ENCODE measurements around the gene TDRD7. TPM values are rescaled to one million over a fixed set of nuclear protein-coding genes. Genes with fewer than 3 reads are reported as not detected.

TDRD7 gene
- total RNA-seq, 4 donors from 2014 or later = 3.6 to 19.4 (median 14.8) TPM

- no peak overlapping the region for H3K27ac ChIP-seq
- no peak for TF ChIP-seq POLR2A (IDR thresholded peaks at IDR 0.05)
- TF ChIP-seq CTCF (IDR thresholded peaks at IDR 0.05) = no peak
- intact Hi-C loops (cut with DNase I; ENCODE audit: low total_unique reads) = no loop called here
Observed at GRCh38 chr9:97425336-97425972, 13.6 kb downstream of the TDRD7 start.

GRCh38 chr9:97425973-97426336 is 14.1 kb downstream of the TDRD7 start:
- Histone ChIP-seq H3K9me3 (no peaks in the 10 kb centered on the region), H3K4me3 (no peak overlapping the region), H3K27me3 (no peaks in the 10 kb centered on the region), H3K36me3 (no peaks in the 10 kb centered on the region), H3K27ac (no peak overlapping the region), H3K4me1 (no peaks in the 10 kb centered on the region)
- no peak for DNase-seq
- intact Hi-C loops (cut with DNase I; ENCODE audit: low total_unique reads) = no loop called here
- TF ChIP-seq POLR2A (IDR thresholded peaks at IDR 0.05) (no peak), CTCF (IDR thresholded peaks at IDR 0.05) (no peak)

More at GRCh38 chr9:97425336-97425972, 13.6 kb downstream of the TDRD7 start:
- no peaks in the 10 kb centered on the region for H3K9me3 ChIP-seq
- H3K36me3 ChIP-seq = no peaks in the 10 kb centered on the region
- DNase-seq = no peak
- H3K4me1 ChIP-seq = no peaks in the 10 kb centered on the region
- no peaks in the 10 kb centered on the region for H3K27me3 ChIP-seq
- no peak overlapping the region for H3K4me3 ChIP-seq

- no peaks in the 10 kb centered on the region for H3K27me3 ChIP-seq
- intact Hi-C loops (cut with DNase I; ENCODE audit: low total_unique reads) = no loop called here
- H3K36me3 ChIP-seq = no peaks in the 10 kb centered on the region
- TF ChIP-seq CTCF (IDR thresholded peaks at IDR 0.05) = no peak
- no peak for TF ChIP-seq POLR2A (IDR thresholded peaks at IDR 0.05)
- DNase-seq = no peak
- H3K4me1 ChIP-seq = no peaks in the 10 kb centered on the region
- H3K4me3 ChIP-seq = no peak overlapping the region
- no peaks in the 10 kb centered on the region for H3K9me3 ChIP-seq
- H3K27ac ChIP-seq = no peak overlapping the region
Observed at GRCh38 chr9:97427885-97428284, 16.0 kb downstream of the TDRD7 start.

- H3K4me3 ChIP-seq = no peak overlapping the region
- no peaks in the 10 kb centered on the region for H3K27me3 ChIP-seq
- H3K36me3 ChIP-seq = no peaks in the 10 kb centered on the region
- intact Hi-C loops (cut with DNase I; ENCODE audit: low total_unique reads) = no loop called here
- no peaks in the 10 kb centered on the region for H3K9me3 ChIP-seq
- H3K4me1 ChIP-seq = no peaks in the 10 kb centered on the region
- no peak for DNase-seq
- no peak overlapping the region for H3K27ac ChIP-seq
- TF ChIP-seq POLR2A (IDR thresholded peaks at IDR 0.05) (no peak), CTCF (IDR thresholded peaks at IDR 0.05) (no peak)
Observed at GRCh38 chr9:97430316-97431043, 18.6 kb downstream of the TDRD7 start.

- H3K4me3 ChIP-seq = no peak overlapping the region
- intact Hi-C loops (cut with DNase I; ENCODE audit: low total_unique reads) = no loop called here
- TF ChIP-seq POLR2A (IDR thresholded peaks at IDR 0.05) = no peak
- no peak for TF ChIP-seq CTCF (IDR thresholded peaks at IDR 0.05)
- no peak overlapping the region for H3K27ac ChIP-seq
- H3K27me3 ChIP-seq = no peaks in the 10 kb centered on the region
- H3K9me3 ChIP-seq = no peaks in the 10 kb centered on the region
- no peak for DNase-seq
- no peaks in the 10 kb centered on the region for H3K4me1 ChIP-seq
- no peaks in the 10 kb centered on the region for H3K36me3 ChIP-seq
Observed at GRCh38 chr9:97431044-97431441, 19.1 kb downstream of the TDRD7 start.
